Dermis microvascular lymphatic vessel endothelial cell (primary cell): ENCODE results near the gene FGFR2. TPM values are rescaled to one million over a fixed set of nuclear protein-coding genes. Genes with fewer than 3 reads are reported as not detected.
"Not testable (repeated sequence)": the region's sequence is repeated elsewhere in the genome, so short reads cannot be mapped to it uniquely, and the experiment has no call there.

ENCODE experiments used
- DNase-seq, 2 donors: peaks; one replicate each; pipeline versions ENCODE4 v3.0.0 to v3.0.0-alpha.2; 2010; ENCODE audit warnings: low read depth in 2 of 2
- total RNA-seq: library from RNA; depleted of rRNA; stranded (reverse); fragments of >200 nt; gene quantifications from 2 replicates; pipeline ENCODE4 v1.2.1, GENCODE V29; 2014

The FGFR2 gene
- total RNA-seq, 1 donor from 2014 or later: 0.13 TPM

- not testable (repeated sequence) for DNase-seq
These were observed 43.3 kb downstream of the FGFR2 start for GRCh38 chr10:121554916-121555315.

- no peak for DNase-seq
These were observed 44.6 kb downstream of the FGFR2 start for GRCh38 chr10:121553511-121554264.

DNA sequence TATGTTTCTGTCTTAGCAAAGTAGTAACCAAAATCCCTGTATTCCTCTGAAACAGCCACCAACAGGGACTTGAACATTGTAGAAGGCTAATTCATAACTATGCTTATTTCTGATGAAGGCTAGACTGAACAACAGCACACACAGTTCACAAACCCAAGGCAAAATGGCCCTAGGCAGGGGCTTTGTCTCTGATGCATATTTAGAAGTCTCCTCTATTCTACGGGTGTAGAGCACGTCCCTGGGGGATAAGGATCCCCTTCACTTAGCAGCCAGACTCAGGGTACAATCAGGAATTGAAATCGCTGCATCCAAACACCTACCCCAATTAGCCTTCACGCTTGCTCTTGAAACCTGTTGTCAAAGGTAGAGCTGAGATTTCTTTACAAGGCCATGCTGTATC lies 45.5 kb downstream of the FGFR2 start:
- no peak for DNase-seq

DNA sequence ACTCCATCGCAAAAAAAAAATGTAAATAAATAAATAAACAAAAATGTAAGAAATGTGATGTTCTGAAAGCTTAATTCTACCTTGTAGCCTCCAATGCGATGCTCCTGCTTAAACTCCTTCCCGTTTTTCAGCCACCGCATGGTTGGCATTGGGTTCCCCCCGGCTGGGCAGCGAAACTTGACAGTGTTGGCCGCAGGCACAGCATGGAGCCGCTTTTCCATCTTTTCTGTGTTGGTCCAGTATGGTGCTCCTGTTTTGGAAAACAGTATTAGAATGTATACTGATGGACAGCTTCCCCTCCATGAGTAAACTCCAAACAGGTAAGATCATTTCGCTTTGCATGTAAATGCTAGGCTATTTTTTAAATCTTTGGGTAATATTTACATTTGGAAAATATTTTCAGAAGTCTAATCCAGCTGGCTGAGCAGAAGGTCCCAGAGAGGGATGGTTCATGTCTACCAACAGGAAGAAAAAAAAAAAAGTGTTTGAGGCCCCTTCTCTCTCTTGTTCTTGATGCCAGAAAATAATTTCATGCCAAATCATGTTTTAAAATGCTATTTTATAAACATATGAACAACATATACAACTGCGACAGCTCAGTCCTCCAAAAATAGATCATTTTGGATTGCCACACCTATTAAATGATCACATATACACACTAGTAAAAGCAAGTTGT lies 46.9 kb downstream of the FGFR2 start:
- DNase-seq: no peak

- no peak for DNase-seq
These were observed 53.9 kb downstream of the FGFR2 start for GRCh38 chr10:121544301-121544869.

GRCh38 chr10:121543545-121543944 lies 54.7 kb downstream of the FGFR2 start:
- DNase-seq: no peak

- DNase-seq: no peak
These were observed 56.7 kb downstream of the FGFR2 start for GRCh38 chr10:121541450-121542120.

DNA sequence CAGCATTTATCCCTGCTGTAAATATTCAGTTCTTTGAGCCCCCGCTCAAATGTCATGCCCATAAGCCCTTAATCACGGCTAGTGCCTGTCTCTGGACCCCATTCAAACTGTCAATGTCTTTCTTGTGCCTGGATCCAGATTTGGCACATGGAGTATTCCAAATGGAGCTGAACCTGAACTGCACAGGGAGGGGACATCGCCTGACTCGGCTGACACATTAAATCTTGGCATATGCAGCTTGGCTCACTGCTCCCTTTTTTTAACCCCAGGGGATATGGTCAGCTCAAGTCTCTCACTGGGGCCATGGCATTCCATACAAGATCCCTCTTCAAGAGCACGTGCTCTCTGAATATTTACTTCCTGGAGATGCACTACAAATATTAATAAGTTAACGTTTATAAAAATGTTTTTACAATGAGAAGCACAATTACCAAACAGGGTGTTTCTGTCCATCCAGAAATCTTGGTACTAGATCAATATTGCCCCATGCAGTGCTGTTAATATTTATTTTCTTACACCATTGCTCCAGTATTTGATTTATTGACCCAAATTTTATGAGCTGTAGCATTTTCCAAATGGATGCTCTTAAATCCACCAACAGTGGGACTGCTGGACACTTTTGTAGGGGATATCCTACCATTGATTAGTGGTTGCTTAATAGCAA lies 57.4 kb downstream of the FGFR2 start:
- DNase-seq: no peak

- DNase-seq: no peak
These were observed 58.5 kb downstream of the FGFR2 start for GRCh38 chr10:121539786-121540185.

GRCh38 chr10:121536310-121536913 lies 61.8 kb downstream of the FGFR2 start:
- no peak for DNase-seq

- no peak for DNase-seq
These were observed 62.9 kb downstream of the FGFR2 start for GRCh38 chr10:121535381-121535780.

DNA sequence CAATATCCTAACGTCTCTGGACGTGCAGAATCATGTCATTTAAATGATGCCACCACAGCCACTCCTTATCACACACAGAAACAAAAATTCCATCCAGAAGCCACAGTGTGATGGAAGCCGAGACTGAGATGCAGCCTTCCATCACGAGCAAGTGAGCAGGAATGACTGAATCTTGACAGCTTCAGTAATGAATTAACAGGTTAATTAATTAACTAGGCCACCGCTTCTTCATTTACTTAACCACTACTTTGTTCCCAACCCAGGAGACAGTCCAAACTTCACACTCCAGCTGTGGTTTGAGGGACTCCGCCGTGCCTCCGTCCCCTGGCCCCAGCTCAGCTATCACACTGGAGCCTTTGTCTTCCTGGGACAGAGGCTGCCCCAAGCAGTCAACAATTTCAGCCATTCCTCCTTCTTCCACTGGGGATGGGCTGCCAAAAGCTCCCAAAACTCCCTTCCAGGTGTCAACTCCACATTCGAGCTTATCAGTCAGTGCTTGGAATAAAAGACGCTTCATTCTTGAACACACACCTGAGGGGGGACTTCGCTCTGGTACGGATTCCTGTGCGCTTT lies 65.9 kb downstream of the FGFR2 start:
- no peak for DNase-seq

- DNase-seq: no peak
These were observed 66.4 kb downstream of the FGFR2 start for GRCh38 chr10:121531830-121532178.

DNA sequence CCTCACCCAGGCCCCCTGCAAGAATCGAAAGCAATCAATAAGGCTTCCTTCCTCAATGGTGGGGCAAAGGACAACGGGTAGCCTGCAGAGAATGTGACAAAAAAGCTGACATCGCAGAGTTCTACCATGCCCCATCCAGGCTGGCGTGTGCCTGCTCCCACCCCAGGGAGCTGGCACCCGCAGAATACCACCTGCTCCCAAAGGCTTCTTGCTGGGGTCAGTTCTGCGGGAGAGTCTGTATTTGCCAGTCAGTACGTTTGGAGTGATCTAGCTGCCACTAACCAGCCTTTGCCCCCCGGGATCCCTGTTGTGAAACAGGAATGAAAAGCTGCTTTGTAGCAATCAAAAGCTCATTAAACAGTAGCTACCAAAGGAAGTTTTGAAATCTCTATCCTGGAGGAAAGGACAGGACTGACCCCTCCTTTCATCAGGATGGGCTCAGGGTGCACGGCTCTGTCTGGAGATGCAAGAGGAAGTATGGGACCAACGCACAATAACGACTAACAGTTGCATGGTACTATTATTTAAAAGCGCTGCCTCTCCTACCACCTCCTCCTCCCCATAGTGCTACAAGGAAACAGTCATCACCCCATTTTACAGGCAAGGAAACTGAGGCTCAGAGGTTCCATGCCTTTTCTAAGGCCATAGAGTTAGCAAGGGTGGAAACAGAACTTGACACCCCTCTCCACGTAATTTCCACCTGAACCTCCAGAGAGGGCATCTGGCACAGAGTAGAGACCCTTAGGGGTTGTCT lies 67.0 kb downstream of the FGFR2 start:
- no peak for DNase-seq

DNA sequence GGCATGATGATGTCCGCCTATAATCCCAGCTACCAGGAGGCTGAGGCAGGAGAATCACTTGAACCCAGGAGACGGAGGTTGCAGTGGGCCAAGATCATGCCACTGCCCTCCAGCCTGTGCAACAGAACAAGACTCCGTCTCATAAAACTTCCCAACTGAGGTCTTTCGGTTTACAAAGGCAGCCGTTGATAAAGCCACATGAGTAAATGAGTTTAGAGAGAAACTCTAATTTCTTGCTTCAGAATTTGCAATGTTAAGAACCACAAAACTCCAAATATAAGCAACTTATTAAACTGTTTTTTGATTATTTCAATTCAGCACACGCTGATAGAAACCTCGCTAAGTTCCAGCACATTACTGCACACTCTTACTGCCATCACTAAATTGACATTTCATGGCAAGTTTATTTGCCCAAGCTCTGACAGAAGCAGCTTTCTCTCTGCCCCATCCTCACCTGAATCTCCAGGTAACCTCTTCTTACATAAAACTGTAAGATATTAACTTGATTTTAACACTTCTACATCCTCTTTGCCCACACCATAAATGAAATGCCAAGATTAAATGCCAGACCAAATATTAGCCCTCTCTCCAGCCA lies 67.7 kb downstream of the FGFR2 start:
- DNase-seq: no peak

DNA sequence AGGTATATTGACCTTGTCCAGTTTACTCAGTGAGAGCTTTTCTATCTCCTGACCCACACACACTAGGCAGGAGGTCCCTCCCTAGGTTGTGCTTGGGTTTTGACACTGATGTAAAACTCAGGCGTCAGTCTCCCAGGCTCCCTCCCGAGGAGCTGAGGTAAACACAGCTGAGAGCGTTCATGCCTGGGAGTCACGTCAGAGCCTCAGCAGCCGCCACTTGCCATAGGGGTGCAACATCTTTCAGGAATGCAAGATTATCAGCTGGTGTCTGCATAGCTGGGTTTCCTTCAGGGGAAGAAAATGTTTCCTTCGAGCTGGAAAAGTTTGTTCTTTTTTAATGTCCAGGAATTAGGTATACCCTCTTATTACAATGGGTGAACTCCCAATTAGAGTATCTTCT lies 70.6 kb downstream of the FGFR2 start:
- no peak for DNase-seq

DNA sequence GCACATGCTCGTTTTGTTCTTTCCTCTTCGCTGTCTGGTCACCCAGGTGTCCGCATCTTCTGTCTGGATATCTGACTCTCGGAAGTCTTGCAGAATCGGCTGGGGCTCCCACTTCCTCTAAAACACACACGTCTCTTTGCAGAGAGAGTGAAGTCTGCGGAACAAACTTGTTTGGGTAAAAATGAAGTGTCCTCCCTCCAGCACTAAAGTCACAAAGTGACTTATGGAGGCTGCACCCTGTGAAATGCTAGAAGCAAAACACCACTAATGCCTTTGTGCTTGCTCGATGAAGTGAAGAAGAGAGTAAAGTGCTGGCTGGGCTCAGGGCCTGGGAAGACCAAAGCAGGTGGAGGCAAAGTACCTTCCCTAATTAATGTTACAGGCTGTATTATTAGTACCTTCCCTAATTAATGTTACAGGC lies 71.4 kb downstream of the FGFR2 start:
- no peak for DNase-seq

- DNase-seq: no peak
These were observed 72.0 kb downstream of the FGFR2 start for GRCh38 chr10:121526135-121526790.
